GM19324 (cell line): ENCODE results near the gene PGLYRP2.
A peak's percentile ranks its signal among the peaks of the same experiment; 100 is the strongest.

ENCODE experiments used
- ATAC-seq: cut with Tn5 transposase; IDR thresholded peaks from one replicate; pipeline ENCODE4 v1.9.1; 2021; ENCODE audit warnings: mild to moderate bottlenecking, moderate library complexity; ENCODE audit not compliant: unreplicated experiment, low FRiP score

The PGLYRP2 gene

DNA sequence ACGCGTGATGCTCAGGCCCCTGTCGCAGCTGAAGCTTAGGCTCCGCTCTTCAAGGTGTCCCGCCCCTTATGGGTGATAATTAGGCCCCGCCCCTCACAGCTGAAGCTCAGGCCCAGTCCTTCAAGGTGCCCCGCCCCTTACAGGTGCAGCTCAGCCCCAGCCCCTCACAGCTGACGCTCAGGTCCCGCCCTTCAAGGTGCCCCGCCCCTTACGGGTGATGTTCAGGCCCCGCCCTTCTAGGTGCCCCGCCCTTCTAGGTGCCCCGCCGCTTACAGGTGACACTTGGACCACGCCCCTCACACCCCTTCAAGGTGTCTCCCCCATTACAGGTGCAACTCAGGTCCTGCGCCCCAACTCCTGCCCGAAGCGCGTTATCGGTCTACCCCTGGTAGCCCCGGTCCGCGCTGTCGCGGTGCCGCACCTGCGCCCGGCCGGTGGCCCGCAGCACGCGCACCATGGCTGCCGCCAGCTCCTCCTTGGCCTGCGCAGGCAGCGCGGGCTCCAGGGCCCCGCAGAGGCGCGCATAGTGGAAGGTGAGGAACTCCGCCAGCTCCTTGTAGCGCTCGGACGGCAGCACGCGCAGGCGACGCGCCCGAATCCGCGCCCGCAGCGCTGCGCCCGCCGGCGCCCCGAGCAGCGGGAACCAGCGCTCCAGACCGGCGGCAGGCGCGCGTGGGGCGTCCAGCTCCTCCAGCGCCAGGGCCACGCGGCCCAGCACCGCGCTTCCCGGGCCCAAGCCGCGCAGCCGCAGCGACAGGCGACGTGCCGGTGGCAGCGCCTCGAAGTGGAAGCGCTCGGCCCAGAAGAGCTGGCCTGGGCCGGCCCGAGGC lies 22.2 kb downstream of the PGLYRP2 start:
- ATAC-seq: no peak

DNA sequence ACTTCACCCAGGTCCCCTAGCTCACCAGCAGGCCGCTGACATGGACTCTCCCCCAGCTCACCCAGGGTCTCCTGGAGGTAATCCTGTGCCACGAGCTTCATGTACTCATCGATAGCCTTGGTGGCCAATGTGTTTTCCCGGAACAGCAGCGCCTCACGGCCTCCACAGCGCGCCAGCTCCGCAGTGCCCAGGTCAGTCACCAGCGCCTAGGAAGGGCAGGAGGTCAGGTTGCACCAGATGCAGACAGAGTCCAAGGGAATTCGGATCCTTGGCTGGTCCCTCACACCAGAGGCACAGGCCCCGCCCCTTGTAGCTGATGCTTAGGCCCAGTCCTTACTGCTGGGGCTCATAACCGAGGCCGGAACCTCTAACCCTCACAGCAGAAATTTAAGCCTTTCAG lies 22.9 kb downstream of the PGLYRP2 start:
- no peak for ATAC-seq

DNA sequence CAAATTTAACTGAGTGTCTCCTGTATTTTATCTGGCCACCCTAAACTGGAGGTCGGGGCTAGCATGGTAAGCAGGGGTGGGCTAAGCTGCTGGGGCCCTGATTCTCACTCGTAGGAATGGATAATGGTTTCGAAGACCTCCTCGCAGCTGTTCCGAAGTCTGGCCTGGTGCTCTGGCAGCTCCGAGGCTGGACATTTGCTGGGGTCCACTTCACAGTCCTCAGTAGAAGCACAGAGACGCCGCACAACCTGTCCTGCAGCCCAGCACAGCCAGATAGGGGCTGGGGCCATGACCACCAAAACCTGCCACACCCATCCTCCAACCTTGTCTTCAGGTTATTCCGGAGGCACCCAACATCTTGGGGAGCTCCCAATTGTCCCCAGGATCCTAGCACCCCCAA lies 23.3 kb downstream of the PGLYRP2 start:
- no peak for ATAC-seq

DNA sequence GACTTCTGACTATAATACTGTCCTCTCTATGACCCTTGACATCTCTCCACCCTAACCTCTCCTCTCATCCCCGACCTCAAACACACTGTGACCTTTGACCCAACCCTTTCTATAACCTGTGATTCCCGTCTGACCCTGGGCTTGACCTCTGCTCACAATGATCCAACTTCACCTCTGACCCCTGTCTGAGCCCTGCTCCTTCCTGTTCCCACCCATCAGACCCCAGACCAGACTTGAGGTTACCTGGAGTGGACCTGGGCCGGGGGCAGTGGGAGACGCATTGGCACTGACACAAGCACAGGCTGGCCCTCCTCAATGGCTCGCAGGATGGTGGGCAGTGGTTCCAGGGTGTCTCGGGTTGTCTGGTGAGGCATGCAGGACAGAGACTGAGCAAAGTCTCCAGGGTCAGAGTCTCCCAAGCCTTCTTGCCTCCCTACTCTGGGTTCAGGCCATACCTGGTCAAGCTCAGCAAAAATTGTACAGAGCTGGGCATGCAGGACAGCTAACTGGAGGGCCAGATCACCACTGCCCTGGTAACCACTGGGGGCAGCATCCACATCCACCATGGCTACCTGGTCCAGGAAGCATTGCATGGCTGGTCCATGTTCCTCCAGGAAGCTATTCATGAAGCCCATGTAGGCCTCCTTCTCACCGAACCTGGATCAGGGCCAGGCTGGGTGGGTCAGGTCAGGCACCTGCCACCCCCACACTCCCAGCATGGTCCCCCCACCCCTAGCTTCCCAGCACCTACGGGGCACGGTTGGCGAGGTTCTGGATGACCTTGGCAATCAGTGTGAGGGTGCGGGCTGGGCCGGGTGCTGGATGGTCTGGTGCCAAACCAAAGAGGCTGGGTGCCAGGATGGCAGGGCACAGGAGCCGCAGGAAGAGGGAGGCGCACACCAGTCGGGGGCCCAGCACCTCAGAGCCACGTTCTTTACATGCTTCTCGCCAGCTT lies 25.1 kb downstream of the PGLYRP2 start:
- no peak for ATAC-seq

DNA sequence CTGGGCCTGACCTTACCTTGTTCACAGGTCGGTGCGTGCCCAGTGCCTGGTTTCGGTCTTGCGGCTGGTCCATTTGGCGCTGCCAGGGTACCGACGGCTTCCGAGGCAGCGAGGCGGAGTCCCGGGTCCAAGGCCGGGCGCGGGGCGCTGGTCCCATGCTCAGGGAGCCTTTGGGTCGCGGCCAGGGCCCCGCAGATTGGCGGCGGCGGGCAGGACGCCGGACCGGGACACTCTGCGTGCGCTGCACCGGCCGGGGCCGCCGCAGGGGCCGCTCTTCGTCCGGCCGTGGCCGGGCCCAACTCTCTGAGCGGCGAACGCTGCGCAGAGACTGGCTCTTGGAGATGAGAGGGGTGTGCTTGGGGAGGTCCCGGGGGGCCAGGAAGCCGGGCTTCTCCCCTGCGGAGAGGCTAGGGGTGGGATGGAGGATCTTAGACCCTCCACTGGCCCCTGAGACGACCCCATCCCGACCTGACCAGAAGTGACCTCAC lies 26.2 kb downstream of the PGLYRP2 start:
- ATAC-seq: no peak

DNA sequence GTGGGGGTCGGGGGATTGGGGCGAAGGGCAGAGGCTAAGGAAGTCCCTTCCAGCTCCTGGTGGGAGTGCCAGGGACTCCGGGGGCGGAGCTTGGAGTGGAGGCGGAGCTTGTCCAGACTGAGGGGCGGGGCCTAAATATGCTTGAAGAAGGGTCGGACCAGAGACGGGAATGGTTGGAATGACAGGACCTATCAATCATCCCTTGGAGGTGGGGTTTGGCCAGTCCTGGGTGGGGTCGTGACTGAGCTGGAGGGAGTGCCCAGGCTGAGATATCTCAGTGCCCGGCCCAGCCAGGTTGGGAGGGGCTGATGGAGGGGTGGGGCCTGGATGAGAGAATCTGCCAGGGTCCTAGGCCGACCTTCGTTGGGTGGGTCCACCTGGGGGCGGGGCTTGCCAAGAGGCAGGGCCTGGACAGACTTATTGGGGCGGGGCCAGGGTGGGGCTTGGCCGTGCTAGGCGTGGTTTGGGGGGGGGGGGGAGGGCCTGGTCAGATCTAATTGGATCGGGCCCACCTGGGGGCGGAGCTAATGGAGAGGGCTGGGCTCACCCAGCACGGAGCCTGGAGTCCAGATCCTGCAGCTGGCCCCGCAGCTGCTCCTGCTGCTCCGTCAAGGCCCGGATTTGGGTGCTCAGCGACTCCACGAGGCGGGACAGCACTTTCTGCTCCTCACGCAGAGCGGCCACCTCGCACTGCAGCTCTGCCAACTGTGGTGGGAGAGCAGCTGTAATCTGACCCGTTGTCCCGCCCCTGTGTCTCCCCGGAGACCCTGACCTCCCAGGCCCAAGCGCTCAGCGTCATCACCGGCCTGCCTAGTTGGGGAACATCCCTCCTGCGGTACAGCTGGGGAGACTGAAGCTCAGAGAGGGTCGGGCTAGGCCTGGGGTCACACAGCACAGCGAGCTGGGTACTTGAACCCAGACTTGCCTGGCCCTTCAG lies 26.9 kb downstream of the PGLYRP2 start:
- no peak for ATAC-seq

DNA sequence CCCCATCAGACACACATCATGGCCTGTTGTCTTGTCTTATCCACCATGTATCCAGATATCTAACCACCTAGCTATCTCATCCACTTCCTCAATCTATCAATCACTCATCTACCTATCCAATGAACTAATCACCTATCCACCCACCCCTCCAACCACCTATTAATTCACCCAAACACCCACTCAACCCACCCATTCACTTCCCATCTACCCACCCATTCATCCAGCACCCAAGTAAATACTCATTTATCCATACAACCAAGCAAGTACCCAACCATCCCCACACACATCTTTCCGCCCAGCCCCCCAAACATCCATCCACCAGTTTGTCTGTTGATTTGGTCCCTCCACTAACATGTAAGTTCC lies 28.8 kb downstream of the PGLYRP2 start:
- no peak for ATAC-seq

DNA sequence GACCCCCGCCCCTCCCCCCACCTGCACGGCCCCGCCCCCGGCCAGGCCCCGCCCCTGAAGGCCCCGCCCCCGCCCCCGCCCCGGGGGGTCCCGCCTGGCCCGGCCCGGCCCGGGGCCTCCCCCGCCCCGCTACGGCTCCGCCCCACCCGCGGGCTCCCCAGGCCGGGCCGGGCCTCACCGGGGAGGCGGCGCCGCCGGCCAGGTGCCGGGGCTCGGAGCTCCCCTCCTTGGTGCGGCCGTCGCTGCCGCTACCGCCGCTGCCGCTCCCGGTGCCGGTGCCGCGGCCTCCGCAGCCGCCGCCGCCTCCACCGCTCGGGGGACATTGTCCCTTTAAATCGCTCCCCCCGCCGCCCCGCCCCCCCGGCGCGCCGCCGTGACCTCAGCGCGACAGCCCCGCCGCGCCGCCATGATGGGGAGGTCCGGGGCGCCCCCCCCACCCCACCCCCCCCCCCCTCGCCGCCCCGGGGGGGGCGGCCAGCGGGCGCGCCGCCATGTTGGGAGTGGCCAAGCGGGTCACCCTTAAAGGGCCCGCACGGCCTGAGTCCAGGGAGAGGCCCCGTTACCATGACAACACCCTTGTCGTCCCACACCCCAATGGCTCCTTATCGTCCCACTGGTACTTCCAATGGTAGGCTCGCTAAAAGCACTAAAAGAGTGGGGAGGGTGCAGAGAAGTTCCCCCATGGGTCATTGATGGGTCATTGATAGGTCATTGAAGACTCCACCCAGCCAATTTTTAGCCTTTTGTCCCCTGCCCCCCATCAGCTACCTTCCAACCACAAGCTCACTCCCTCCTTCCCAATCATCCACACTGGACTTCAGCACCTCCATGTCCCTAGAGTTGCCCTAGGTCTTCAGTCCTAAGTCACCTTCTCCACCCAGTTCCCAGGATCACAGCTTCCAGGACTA lies 29.4 kb downstream of the PGLYRP2 start, which contains the start of gene WIZ:
Gene WIZ, minus strand, starts transcription at position 337 of the 908 bp plus-strand sequence. CDS start 1,649 bp downstream, outside the sequence.
- ATAC-seq: peak; percentile 62

DNA sequence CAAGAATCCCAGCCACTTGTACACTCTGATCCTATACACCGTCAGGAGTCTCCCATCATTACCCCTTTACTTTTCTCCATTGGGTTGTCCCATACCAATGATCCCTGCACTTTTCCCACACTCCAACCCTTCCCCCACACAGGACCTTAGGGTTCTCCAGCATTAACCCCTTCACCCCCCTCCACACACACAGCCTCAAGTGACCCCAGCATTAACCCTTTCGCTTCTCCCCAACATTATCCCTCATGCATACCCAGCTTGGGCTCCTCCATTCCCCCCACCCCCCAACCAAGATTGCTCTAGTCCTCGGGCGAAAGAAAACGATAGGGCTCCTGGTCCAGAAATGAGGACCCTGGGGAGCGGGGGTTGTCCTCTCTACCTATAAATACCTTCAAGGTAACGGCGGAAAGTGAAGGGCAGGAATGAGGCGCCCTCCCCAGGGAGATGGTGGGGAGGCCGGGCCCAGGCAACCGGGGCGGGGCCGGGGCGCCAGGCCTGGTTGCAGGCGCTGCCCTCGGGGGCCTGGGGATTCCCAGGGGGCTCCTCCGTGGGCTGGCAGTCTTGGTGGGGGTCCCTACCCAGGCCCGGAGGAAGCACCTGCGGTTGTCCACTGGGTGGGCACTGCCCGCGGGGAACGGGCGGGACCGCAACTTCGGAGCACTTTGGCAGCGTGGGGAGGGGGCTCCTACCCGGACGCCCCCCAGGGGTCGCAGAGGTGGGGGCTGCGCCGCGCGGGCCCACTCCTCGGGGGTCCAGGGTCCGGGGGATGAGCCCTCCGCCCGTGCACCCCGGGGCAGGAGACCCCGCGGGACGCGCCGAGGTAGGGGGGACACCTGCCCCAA lies 30.3 kb downstream of the PGLYRP2 start:
- ATAC-seq: peak; percentile 2

DNA sequence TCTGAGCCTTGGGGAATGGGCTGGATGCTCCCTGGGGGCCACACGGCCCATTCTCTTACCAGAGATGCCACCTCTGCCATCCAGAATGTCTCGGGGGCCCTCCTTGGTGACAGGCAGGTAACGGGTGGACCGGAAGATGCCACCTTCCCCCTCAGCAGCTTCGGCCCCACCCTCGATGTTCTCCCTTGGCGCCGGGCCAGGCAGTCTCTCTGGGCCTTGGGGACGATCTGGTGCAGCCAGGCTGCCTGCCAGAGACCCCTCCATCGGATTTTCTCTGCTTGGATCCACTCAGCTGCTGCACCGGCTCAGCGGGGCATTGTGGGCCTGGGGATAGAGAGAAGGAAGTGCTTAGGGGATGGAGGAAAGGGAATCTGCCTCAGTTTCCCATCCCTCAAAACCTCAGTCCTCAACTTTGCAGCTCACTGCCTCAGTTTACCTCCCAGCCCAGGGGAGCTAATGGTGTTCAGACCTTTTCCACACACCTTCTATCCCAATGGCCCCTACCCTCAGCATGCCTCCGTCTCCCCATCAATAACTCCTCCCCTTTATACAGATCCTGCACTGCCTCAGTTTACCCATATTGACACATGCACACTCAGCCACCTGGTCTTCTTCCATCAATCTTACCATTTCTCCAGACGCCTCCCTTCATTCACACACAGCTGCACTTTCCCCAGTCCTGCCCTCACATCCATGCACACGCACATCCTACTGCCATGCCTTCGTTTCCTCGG lies 31.1 kb downstream of the PGLYRP2 start:
- no peak for ATAC-seq

DNA sequence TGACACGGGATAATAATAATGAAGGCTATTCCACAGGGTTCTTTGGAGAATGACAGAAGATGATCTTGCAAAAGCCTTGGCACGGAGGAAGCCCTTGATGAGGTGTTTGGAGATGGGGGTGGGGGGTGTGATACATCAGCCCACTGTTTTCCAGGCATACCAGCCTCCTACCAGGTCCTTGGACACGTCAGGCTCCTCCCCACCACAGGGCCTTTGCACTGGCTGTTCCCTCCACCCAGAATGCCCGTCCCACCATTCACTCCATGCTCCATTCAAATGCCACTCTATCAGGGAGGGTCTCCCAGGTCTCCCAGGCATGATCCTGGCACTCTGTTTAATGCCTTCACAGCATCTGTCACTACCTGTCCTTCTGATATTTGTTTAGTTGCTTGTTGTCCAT lies 32.2 kb downstream of the PGLYRP2 start:
- no peak for ATAC-seq

DNA sequence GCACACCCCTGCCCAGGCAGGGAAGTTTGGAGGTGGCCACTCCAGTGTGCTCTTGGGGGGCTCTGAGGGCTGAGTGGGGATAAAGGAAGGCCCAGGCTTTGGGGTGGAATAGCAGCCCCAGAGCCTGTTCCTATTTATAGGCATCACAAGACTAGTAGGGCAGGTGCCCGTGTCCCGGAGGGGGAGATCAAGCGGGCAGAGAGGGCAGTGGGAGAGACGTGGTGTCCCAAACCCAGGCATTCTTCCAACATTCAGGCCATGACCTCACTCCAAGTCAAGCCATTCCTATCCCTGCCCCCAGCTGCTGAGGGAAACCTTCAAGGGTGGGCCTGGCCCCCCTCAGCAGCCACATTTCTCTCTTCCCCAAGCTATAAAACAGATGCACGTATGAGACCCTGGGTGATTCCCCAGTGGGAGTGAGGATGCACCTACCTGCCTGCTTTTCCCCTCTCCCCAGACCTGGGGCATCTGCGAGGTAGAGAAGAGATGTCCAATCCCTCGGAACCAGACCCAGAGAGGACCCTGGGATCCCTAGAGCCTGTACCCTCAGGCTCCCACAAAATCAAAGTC lies 33.4 kb downstream of the PGLYRP2 start:
- ATAC-seq: no peak

DNA sequence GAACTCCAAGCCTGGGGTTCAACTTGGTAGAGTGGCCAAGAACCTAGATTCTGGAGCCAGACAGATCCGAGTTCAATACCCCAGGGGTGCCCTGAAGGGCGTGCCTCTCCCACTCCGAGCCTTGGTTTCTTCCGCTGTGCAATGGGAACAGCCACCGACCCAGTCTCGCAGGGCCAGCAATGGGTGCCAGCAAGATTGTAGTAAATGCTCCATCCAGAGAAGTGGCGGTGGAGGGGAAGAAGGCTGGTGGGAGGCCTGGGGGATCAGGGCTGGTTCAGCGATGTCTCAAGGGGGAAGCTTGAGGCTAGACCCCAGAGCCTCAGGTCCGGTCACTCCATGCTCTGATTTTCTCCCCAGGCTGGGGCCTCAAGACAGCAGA lies 34.1 kb downstream of the PGLYRP2 start:
- ATAC-seq: no peak

DNA sequence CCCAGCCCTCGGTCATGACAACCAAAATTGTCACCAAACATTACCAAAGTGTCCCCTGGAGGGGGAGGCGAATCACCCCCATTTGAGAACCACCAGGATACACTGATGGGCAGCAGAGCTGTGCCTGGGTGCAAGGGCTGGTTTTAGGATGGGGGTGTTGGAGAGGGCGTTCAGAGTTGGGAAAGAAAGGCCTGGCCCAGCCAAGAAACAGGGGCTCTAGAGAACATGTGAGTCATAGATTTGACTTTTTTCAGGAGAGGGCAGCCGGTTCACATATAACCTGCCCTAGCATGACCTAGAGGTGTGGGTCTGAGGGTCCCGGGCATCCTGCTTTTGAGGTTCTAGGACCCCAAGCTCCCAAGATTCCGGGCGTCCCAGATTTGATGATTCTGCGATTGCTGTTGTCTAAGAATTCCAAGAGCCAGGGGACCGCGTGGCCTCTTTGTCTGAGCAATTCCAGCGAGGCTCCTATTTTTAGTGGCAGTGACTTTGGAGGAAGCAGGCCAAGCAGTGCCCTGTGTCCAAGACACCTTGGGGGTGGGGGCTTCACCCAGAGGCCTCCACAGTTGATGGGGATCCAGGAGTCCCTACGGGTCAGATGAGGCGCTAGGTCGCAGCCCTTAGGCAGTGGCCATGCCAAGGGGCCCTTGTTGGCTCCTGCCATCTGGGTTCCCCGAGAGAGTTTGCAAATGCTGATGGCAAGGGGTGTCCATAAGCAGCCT lies 34.6 kb downstream of the PGLYRP2 start:
- ATAC-seq: no peak

DNA sequence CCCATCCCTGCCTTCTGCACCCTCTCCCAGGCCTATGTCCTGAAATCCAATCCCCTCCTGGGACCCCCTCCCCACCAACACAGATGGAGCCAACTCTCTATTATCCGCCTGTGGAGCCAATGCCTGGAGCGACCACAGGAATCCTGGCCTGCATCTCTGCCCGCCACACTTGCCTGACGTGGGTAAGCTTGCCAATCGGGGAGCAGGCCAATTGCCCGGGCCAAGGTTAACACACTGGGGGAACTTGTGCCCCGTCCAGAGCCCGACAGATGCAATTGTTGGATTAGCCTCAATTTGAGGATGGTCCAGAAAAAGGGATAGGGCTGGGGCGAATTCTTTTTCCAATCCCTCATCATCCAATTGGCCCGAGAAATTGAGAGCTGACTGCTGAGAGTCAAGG lies 35.5 kb downstream of the PGLYRP2 start:
- no peak for ATAC-seq

DNA sequence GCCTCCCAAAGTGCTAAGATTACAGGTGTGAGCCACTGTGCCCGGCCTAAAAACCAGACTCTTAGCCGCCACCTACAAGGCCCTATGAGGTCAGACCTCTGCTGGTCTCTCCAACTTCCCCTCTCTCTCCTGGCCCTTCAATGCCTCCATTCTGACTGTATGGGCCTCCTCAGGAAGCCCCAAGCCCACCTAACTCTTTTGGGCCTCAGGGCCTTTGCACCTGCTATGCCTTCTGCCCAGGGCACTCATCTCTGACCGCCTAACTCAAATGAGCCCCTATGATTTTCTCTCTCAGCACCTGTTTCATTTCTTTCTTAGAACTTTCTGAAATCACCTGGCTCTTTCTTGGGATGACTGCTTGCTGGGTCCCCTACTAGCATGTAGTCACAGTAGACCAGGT lies 36.0 kb downstream of the PGLYRP2 start:
- ATAC-seq: no peak
